ENCODE data around the gene GUCY1A1. TPM values are rescaled to one million over a fixed set of nuclear protein-coding genes. Genes with fewer than 3 reads are reported as not detected.

GUCY1A1 gene
- total and polyA plus RNA-seq, 12 donors: 6.7 to 101 (median 60.2) TPM

DNA sequence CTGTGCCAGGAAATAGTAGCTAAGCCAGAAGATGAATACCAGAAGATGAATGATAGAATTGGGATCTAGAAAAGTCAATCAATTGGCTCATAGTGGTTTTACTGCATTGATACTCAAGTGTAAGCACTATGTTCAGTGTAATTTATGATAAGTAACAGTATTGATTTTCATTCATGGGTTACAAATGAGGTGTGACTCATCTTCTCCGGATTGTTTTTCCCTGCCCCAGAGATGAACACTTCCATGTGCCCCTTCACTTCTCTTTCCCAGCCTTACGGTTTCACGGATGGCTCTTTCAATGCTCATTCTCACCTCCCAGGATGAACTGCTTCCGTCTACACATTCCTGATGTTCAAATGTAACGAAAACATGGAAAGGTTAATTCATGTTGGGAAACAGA lies 82.4 kb downstream of the GUCY1A1 start:
- TF ChIP-seq, protein P1, sequence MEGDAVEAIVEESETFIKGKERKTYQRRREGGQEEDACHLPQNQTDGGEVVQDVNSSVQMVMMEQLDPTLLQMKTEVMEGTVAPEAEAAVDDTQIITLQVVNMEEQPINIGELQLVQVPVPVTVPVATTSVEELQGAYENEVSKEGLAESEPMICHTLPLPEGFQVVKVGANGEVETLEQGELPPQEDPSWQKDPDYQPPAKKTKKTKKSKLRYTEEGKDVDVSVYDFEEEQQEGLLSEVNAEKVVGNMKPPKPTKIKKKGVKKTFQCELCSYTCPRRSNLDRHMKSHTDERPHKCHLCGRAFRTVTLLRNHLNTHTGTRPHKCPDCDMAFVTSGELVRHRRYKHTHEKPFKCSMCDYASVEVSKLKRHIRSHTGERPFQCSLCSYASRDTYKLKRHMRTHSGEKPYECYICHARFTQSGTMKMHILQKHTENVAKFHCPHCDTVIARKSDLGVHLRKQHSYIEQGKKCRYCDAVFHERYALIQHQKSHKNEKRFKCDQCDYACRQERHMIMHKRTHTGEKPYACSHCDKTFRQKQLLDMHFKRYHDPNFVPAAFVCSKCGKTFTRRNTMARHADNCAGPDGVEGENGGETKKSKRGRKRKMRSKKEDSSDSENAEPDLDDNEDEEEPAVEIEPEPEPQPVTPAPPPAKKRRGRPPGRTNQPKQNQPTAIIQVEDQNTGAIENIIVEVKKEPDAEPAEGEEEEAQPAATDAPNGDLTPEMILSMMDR (IDR thresholded peaks at IDR 0.05): no peak
- Histone ChIP-seq H3K9me3 (no peaks in the 10 kb centered on the region), H3K27me3 (no peaks in the 10 kb centered on the region), H3K27ac (no peak overlapping the region), H3K4me3 (no peak overlapping the region), H3K36me3 (no peaks in the 10 kb centered on the region), H3K4me1 (no peaks in the 10 kb centered on the region)
- DNase-seq (no peak), ATAC-seq (no peak)
- 95 to 96% methylated on average over 5 of the region's 5 CpGs for WGBS, 2 donors
- intact Hi-C loops (cut with DNase I): no loop called here

DNA sequence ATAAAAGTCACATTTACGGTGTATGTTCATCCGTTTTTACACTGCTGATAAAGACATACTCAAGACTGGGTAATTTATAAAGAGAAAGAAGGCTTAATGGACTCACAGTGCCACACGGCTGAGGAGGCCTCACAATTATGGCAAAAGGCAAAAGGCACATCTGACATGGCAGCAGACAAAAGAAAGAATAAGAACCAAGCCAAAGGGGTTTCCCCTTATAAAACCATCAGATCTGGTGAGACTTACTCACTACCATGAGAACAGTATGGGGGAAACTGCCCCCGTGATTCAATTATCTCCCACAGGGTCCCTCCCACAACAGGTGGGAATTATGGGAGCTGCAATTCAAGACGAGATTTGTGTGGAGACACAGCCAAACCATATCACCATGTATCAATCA lies 84.9 kb downstream of the GUCY1A1 start:
- Histone ChIP-seq H3K27me3 (no peaks in the 10 kb centered on the region), H3K4me3 (no peak overlapping the region), H3K4me1 (no peaks in the 10 kb centered on the region), H3K36me3 (no peaks in the 10 kb centered on the region), H3K27ac (no peak overlapping the region), H3K9me3 (no peaks in the 10 kb centered on the region)
- 77 to 90% methylated on average over 5 of the region's 5 CpGs for WGBS, 2 donors
- ATAC-seq (no peak), DNase-seq (no peak)
- intact Hi-C loops (cut with DNase I): loop anchor here in 1 of 10 donors (10.0 kb wide), 1 partner anchor 237 kb away; no protein-coding TSS in a partner anchor
- TF ChIP-seq, protein P1 (IDR thresholded peaks at IDR 0.05): no peak

DNA sequence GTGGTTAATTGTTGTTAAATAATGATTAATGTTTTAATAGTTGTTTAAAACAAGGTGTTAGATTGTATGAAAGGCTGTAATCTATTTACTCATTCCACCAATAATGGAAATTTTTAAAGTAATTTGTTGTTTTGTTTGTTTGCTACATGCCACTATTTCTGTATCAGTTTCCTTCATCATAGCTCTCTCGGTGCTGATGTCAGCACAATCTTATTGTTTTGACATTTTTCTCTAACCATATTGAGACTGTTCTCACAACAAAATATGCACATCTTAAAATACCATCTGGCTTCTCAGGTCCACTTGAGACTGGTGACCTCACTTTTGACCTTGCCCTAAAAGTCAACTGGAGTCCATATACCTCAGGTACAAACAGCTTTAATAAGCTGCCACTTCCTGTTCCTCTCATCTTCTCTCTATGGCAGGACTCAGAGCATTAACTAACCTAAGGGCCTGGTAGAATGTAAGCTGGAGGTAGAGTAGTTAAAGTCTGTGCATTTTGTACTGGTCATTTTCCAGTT lies 91.2 kb downstream of the GUCY1A1 start:
- H3K36me3 ChIP-seq: no peaks in the 10 kb centered on the region
- peak overlapping the region in 6 of 10 donors; percentile 6 to 96 (median 94) for H3K27ac ChIP-seq
- H3K4me3 ChIP-seq: no peak overlapping the region
- peaks cover 0 to 19% (median 0%) of the 10 kb centered on the region in 7 donors for H3K27me3 ChIP-seq
- intact Hi-C loops (cut with DNase I): loop anchor here in 3 of 10 donors (2.0 to 10.0 kb wide), 3 partner anchors 89 to 243 kb away; partner anchors contain the start of gene GUCY1A1 (in 2 of the 3)
- DNase-seq (no peak), ATAC-seq (no peak)
- no peaks in the 10 kb centered on the region for H3K9me3 ChIP-seq
- 79 to 90% methylated on average over 1 of the region's 1 CpG for WGBS, 2 donors
- peaks cover 0 to 31% (median 12%) of the 10 kb centered on the region in 9 donors for H3K4me1 ChIP-seq
- TF ChIP-seq, protein P1 (IDR thresholded peaks at IDR 0.05): no peak

DNA sequence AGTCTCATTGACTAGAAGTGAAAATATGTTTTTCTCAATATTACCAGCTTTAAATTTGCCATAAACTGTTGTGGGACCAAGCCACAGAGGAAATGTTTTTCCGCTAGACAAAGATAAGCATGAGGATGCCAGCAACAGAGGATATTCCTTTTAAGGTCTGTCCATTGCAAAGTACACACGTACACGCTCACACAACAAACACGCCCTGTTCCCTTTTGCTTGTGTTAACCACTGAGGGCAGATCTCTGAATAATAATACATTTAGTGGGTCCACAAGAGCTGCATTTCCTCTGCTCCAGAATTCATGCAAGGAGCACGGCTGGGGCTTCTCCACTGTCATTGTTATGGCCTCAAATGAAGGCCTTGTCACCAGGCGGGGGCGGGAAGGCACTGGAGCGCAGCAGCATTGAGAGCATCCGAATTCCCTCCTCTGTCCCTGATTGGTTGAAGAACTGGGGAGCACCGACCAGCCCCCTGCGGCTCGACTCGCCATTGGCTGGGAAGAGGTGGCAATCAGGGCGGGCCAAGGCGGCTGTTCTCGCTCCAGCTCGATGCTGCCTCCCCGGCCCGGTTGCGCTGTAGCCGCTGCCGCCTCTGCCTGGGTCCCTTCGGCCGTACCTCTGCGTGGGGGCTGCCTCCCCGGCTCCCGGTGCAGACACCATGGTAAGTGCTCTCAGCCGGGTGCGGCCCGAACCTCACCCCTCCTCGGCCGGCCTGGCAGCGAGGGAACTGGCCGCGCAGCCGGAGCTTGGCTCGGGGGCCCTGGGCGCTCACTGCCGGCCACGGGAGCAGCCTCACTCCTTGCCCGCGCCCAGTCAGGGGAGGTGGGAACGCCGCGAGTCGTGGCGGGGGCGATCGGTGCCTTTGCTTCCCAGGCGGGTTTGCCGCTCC lies 92.1 kb downstream of the GUCY1A1 start, which contains the start of gene GUCY1B1:
Gene GUCY1B1 (plus strand): TSS at position 541 of the 891 bp plus-strand sequence. CDS start 120 bp downstream, at position 661.
- Histone ChIP-seq H3K36me3 (no peaks in the 10 kb centered on the region), H3K9me3 (no peaks in the 10 kb centered on the region), H3K27ac (peak within 1 kb of the TSS; percentile 84 to 96 (median 92)), H3K4me1 (peaks cover 0 to 31% (median 12%) of the 10 kb centered on the region in 9 donors), H3K27me3 (peaks cover 0 to 19% (median 0%) of the 10 kb centered on the region in 7 donors), H3K4me3 (peak within 1 kb of the TSS; percentile 70 to 90 (median 78))
- DNase-seq (peak; percentile 95 to 97), ATAC-seq (peak; percentile 96 to 99 (median 98))
- 6 to 8% methylated on average over 51 of the region's 51 CpGs for WGBS, 2 donors
- intact Hi-C loops (cut with DNase I): loop anchor here in 3 of 10 donors (2.0 to 10.0 kb wide), 3 partner anchors 90 to 244 kb away; partner anchors contain the start of gene GUCY1A1 (in 2 of the 3)
- TF ChIP-seq, protein P1 (IDR thresholded peaks at IDR 0.05): peak; percentile 28 to 76 (median 57)
